Posterior cingulate gyrus (tissue), 11 donors: ENCODE results near the gene CBFA2T2.
"Not testable (repeated sequence)": the region's sequence is repeated elsewhere in the genome, so short reads cannot be mapped to it uniquely, and the experiment has no call there.

Experiments
- DNase-seq, 10 donors: peaks; one replicate each; pipeline versions ENCODE4 v3.0.0 to v3.0.0-alpha.2; 2020 to 2021; ENCODE audit warnings: mixed read lengths in 3 of 10
- intact Hi-C: fragments of 100-400 bp; cut with DNase I; formaldehyde crosslinking; loops from one replicate; pipeline ENCODE4 v1.15.1; 2023

CBFA2T2 gene

GRCh38 chr20:33465481-33466302 lies 24.2 kb upstream of the CBFA2T2 start:
- DNase-seq: peak; percentile 72 to 97 (median 84)
- intact Hi-C loops: loop anchor here (1.0 kb wide), 1 partner anchor 24 kb away; no protein-coding TSS in a partner anchor

GRCh38 chr20:33466303-33466646 lies 23.6 kb upstream of the CBFA2T2 start:
- DNase-seq: no peak
- intact Hi-C loops: no loop called here

- no peak for DNase-seq
- intact Hi-C loops: no loop called here
Observed at GRCh38 chr20:33470457-33470856, 19.4 kb upstream of the CBFA2T2 start.

- no peak for DNase-seq
- intact Hi-C loops: no loop called here
Observed at GRCh38 chr20:33470866-33471265, 19.0 kb upstream of the CBFA2T2 start.

- no peak for DNase-seq
- intact Hi-C loops: no loop called here
Observed at GRCh38 chr20:33472868-33473435, 16.9 kb upstream of the CBFA2T2 start.

GRCh38 chr20:33474097-33474873 lies 15.6 kb upstream of the CBFA2T2 start:
- no peak for DNase-seq

GRCh38 chr20:33474963-33475362 lies 14.9 kb upstream of the CBFA2T2 start:
- intact Hi-C loops: no loop called here
- DNase-seq: peak in 1 of 10 donors; percentile 52

More at GRCh38 chr20:33474097-33474873, 15.6 kb upstream of the CBFA2T2 start:
- intact Hi-C loops: no loop called here

- intact Hi-C loops: no loop called here
- peak in 2 of 10 donors; percentile 27 to 69 for DNase-seq
Observed at GRCh38 chr20:33475381-33476152, 14.3 kb upstream of the CBFA2T2 start.

GRCh38 chr20:33477386-33478234 lies 12.3 kb upstream of the CBFA2T2 start:
- peak in 1 of 10 donors; percentile 16 for DNase-seq
- intact Hi-C loops: no loop called here

- DNase-seq: peak in 2 of 10 donors; percentile 22 to 30
- intact Hi-C loops: no loop called here
Observed at GRCh38 chr20:33480048-33480447, 9.8 kb upstream of the CBFA2T2 start.

GRCh38 chr20:33481431-33481941 lies 8.4 kb upstream of the CBFA2T2 start:
- peak in 2 of 10 donors; percentile 53 to 54 for DNase-seq
- intact Hi-C loops: no loop called here

- intact Hi-C loops: no loop called here
- peak in 2 of 10 donors; percentile 4 to 30 for DNase-seq
Observed at GRCh38 chr20:33482581-33482980, 7.3 kb upstream of the CBFA2T2 start.

GRCh38 chr20:33483186-33483585 lies 6.7 kb upstream of the CBFA2T2 start:
- intact Hi-C loops: not testable (repeated sequence)

GRCh38 chr20:33488201-33488600 lies 1.7 kb upstream of the CBFA2T2 start:
- DNase-seq: peak in 2 of 10 donors; percentile 35 to 54
- intact Hi-C loops: no loop called here

More at GRCh38 chr20:33483186-33483585, 6.7 kb upstream of the CBFA2T2 start:
- peak in 1 of 10 donors; percentile 7 for DNase-seq

GRCh38 chr20:33488661-33489494 lies 1.0 kb upstream of the CBFA2T2 start:
- intact Hi-C loops: loop anchor here (1.0 kb wide), 1 partner anchor 24 kb away; no protein-coding TSS in a partner anchor
- DNase-seq: peak in 2 of 10 donors; percentile 63 to 75

- DNase-seq: peak; percentile 99 to 100 (median 100)
- intact Hi-C loops: loop anchor here (1.0 to 2.0 kb wide), 2 partner anchors 24 to 47 kb away; partner anchors contain the start of gene SNTA1
Observed at GRCh38 chr20:33489495-33490022, 337 bp upstream of the CBFA2T2 start.

- intact Hi-C loops: loop anchor here (2.0 kb wide), 1 partner anchor 48 kb away; the partner anchor contains the start of gene SNTA1
- DNase-seq: no peak
Observed at GRCh38 chr20:33490934-33491656, 1.2 kb downstream of the CBFA2T2 start.
